Adrenal gland (tissue), 12 donors: ENCODE measurements around the gene COMT. TPM values are rescaled to one million over a fixed set of nuclear protein-coding genes. Genes with fewer than 3 reads are reported as not detected.

Source experiments
- DNase-seq, 7 donors: peaks; one replicate each; pipeline ENCODE4 v3.0.0-alpha.2; 2019 to 2020
- H3K27ac ChIP-seq, 5 donors: fragments of 200-600 bp; sonication (generic) in 4 of 5; 1 replicate in 3 of 5; 2 replicates in 2 of 5; pipeline versions ENCODE4 v1.5.1 to v1.8.0; 2016 to 2020; ENCODE audit warnings: mild to moderate bottlenecking in 1 of 5
- H3K27me3 ChIP-seq: fragments of 200-600 bp; 2 replicates; pipeline ENCODE4 v1.8.0; 2021
- H3K36me3 ChIP-seq, 2 donors: fragments of 200-600 bp; replicated peaks in 1 of 2; 1 replicate in 1 of 2; 2 replicates in 1 of 2; pipeline versions ENCODE4 v1.5.1 to v1.8.0; 2018 to 2022
- H3K4me1 ChIP-seq, 2 donors: fragments of 200-600 bp; replicated peaks in 1 of 2; 1 replicate in 1 of 2; 2 replicates in 1 of 2; pipeline versions ENCODE4 v1.5.1 to v1.8.0; 2018 to 2021
- H3K4me3 ChIP-seq, 4 donors: fragments of 200-600 bp; sonication (generic) in 3 of 4; one replicate each; pipeline ENCODE4 v1.5.1; 2016 to 2018
- H3K9me3 ChIP-seq, 3 donors: fragments of 200-600 bp; sonication (generic) in 1 of 3; replicated peaks in 1 of 3; 1 replicate in 2 of 3; 2 replicates in 1 of 3; pipeline versions ENCODE4 v1.5.1 to v1.8.0; 2016 to 2021
- POLR2A ChIP-seq, 2 donors: fragments of 450-650 bp; IDR thresholded peaks; one replicate each; pipeline ENCODE4 v1.6.1; 2017; ENCODE audit warnings: antibody characterized with exemption in 2 of 2, mild to moderate bottlenecking in 2 of 2, moderate library complexity in 1 of 2
- WGBS, 4 donors: extraction: QIAGEN DNeasy Blood & Tissue Kit in 2 of 4; methylation state at CpG; one replicate each; pipeline versions ENCODE4 v1.1.5 to v1.1.7; 2013 to 2017; 5-methylcytosine and 5-hydroxymethylcytosine counted together
- intact Hi-C, 2 donors: fragments of 100-400 bp; cut with DNase I; formaldehyde crosslinking; loops; one replicate each; pipeline versions ENCODE4 v1.14.1 to v1.15.0; 2022 to 2023
- polyA plus RNA-seq, 3 donors: library from polyadenylated mRNA; stranded (reverse); fragments of 200-250 nt in 2 of 3; fragments of 350-450 nt in 1 of 3; fragmentation: Illumina TruSeq in 1 of 3; extraction: RNeasy Lipid Tissue Mini Kit (QIAGEN cat#74804) in 1 of 3; gene quantifications; one replicate each; pipeline ENCODE4 v1.2.3, GENCODE V29; 2013 to 2014
- total RNA-seq, 9 donors: library from RNA; depleted of rRNA in 4 of 9; stranded (reverse); fragments of >200 nt in 4 of 9; fragments of 120-200 nt in 1 of 9; fragmentation: NEBNext Ultra II Directional in 1 of 9; extraction: Animal tissue kit (Norgen Biotek cat#: 25700) in 1 of 9; gene quantifications; one replicate each; pipeline versions ENCODE4 v1.1.0 to v1.2.4, GENCODE V29; 2013 to 2023
- TF ChIP-seq, protein P1 (sequence below), 6 experiments: fragments of 450-650 bp in 4 of 6; fragments of 200-600 bp in 2 of 6; sonication (generic) in 1 of 6; IDR thresholded peaks; 1 replicate in 5 of 6; 2 replicates in 1 of 6; pipeline versions ENCODE4 v1.5.1 to v1.8.0; 2016 to 2021; ENCODE audit warnings: antibody characterized with exemption in 6 of 6, mild to moderate bottlenecking in 2 of 6, moderate library complexity in 1 of 6
- donor health status: healthy with polysubstance abuse.
- donor health status: Bipolar disorder and iron deficiency.
- donor health status: DM: yes; HTN: yes; CAD: no.
- donor health status: DM: no; HTN: no; CAD: no.
- donor health status: DM: no; HTN: no; CAD: no.
- donor health status: DM: yes; HTN: yes; CAD: no.

The COMT gene
- total and polyA plus RNA-seq, 12 donors: 51.3 to 743 (median 390) TPM

DNA sequence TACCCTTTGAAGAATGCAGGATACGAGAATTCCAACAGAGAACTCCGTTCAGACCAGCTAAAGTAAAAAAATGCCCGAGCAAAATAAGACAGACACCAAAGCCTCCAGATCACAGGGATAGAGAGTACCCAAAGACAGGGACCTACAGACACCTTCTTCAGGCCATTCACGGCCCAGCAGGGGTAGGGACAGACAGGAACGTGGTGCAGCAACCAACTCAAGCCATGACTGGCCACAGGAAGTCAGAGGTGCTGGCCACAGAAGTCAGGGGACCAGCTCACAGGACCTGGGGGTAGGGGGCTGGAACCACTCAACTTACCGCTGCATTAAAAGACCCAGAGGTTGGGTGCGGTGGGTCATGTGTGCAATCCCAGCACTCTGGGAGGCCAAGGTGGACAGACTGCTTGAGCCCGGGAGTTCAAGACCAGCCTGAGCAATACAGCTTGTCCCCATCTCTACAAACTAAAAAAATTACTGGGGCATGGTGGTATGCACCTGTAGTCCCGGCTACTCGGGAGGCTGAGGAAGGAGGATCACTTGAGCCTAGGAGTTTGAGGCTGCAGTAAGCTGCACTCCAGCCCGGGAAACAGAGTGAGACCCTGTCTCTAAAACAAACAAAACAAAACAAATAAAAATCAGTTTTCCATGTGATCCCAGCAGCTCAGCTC is 39.9 kb upstream of the COMT start:
- no peaks in the 10 kb centered on the region for H3K27me3 ChIP-seq
- no peaks in the 10 kb centered on the region for H3K9me3 ChIP-seq
- H3K36me3 ChIP-seq: peaks cover 0 to 15% of the 10 kb centered on the region in 2 donors
- H3K4me1 ChIP-seq: no peaks in the 10 kb centered on the region
- no peak overlapping the region for H3K27ac ChIP-seq
- no peak overlapping the region for H3K4me3 ChIP-seq
- 88 to 95% (median 94%) methylated on average over 9 to 11 of the region's 11 CpGs for WGBS, 4 donors
- no peak for TF ChIP-seq POLR2A (IDR thresholded peaks at IDR 0.05)
- TF ChIP-seq, protein P1, sequence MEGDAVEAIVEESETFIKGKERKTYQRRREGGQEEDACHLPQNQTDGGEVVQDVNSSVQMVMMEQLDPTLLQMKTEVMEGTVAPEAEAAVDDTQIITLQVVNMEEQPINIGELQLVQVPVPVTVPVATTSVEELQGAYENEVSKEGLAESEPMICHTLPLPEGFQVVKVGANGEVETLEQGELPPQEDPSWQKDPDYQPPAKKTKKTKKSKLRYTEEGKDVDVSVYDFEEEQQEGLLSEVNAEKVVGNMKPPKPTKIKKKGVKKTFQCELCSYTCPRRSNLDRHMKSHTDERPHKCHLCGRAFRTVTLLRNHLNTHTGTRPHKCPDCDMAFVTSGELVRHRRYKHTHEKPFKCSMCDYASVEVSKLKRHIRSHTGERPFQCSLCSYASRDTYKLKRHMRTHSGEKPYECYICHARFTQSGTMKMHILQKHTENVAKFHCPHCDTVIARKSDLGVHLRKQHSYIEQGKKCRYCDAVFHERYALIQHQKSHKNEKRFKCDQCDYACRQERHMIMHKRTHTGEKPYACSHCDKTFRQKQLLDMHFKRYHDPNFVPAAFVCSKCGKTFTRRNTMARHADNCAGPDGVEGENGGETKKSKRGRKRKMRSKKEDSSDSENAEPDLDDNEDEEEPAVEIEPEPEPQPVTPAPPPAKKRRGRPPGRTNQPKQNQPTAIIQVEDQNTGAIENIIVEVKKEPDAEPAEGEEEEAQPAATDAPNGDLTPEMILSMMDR (IDR thresholded peaks at IDR 0.05): no peak
- intact Hi-C loops: no loop called here
- DNase-seq: no peak

DNA sequence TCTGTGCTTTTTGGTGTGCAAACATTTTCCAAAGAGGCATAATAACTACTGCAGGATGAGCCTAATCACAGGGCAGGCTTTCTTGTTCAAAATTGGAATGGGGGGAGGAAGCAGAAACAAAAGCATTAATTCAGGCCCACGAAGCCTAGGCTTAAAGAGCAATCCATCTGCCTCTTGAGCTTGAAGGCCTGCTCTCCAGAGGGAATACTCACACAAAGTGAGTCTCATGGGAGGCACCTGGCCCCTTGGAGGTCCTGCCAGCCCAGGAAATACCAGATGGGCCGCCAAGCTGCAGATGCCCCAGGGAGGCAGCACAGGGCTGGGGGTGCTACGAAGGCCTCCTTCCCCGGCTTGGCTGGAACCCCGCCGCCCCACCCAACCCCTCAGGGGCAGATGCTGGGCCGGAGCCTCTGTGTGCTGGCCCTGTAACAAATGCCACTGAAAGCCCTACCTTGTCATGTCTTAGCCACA is 39.3 kb upstream of the COMT start:
- H3K4me3 ChIP-seq: no peak overlapping the region
- intact Hi-C loops: no loop called here
- 94 to 100% (median 96%) methylated on average over 1 to 7 of the region's 7 CpGs for WGBS, 4 donors
- no peaks in the 10 kb centered on the region for H3K9me3 ChIP-seq
- no peak overlapping the region for H3K27ac ChIP-seq
- H3K36me3 ChIP-seq: peaks cover 0 to 15% of the 10 kb centered on the region in 2 donors
- TF ChIP-seq, protein P1 (IDR thresholded peaks at IDR 0.05): no peak
- no peak for TF ChIP-seq POLR2A (IDR thresholded peaks at IDR 0.05)
- H3K27me3 ChIP-seq: no peaks in the 10 kb centered on the region
- DNase-seq: no peak
- H3K4me1 ChIP-seq: no peaks in the 10 kb centered on the region

DNA sequence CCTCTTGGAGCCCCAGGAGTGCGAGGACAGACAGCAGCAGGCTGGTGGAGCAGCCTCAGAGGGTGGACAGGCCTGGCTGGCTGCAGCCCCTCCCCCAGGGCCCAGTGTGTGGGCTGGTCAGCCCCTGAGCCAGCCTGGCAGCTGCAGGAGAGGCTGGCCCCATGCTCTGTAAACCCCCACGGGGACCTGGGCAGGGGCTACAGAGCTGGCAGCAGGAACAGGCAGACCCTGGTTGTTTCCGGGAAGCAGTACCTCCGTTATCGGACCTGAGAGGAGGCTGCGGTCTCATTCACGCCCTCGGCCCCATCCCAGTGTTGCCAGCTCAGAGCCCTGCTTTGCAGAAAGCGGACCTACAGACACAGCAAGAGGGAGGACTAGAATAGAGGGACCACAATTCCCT is 38.5 kb upstream of the COMT start:
- DNase-seq: no peak
- Histone ChIP-seq H3K27ac (no peak overlapping the region), H3K36me3 (peaks cover 0 to 12% of the 10 kb centered on the region in 2 donors), H3K27me3 (no peaks in the 10 kb centered on the region), H3K4me1 (no peaks in the 10 kb centered on the region), H3K9me3 (no peaks in the 10 kb centered on the region), H3K4me3 (no peak overlapping the region)
- TF ChIP-seq, protein P1 (IDR thresholded peaks at IDR 0.05): no peak
- no peak for TF ChIP-seq POLR2A (IDR thresholded peaks at IDR 0.05)
- intact Hi-C loops: no loop called here
- WGBS, 4 donors: 92 to 100% (median 95%) methylated on average over 5 to 9 of the region's 9 CpGs

DNA sequence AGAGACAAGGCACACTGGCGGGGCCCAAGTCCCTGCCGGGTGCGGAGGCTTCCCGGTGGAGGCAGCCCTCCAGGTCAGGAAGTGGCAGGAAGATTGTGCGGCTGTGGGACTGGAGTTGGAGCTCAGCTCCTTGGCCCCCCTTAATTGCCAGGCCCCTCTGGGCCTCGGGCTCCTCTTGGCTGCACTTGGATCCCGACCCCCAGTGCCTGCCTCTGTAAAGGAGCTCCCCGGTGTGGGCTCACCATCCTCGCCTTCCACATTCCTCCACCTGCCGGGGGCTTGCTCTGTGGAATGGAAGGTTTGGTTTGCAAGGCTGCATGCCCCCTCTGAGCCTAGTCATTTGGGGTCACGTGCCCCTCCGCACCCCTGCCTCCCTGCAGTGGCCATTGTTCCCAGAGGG is 38.1 kb upstream of the COMT start:
- DNase-seq: no peak

More for the DNA sequence above, 38.1 kb upstream of the COMT start:
- no peaks in the 10 kb centered on the region for H3K9me3 ChIP-seq
- 69 to 88% (median 84%) methylated on average over 7 to 12 of the region's 12 CpGs for WGBS, 4 donors
- TF ChIP-seq, protein P1 (IDR thresholded peaks at IDR 0.05): no peak
- TF ChIP-seq POLR2A (IDR thresholded peaks at IDR 0.05): no peak
- intact Hi-C loops: no loop called here
- no peaks in the 10 kb centered on the region for H3K4me1 ChIP-seq
- H3K27me3 ChIP-seq: no peaks in the 10 kb centered on the region
- no peak overlapping the region for H3K4me3 ChIP-seq
- peaks cover 0 to 7% of the 10 kb centered on the region in 2 donors for H3K36me3 ChIP-seq
- H3K27ac ChIP-seq: no peak overlapping the region
